OCI-LY3 (cell line): ENCODE results near the gene CLMN.

Experiments
- H2AFZ ChIP-seq: fragments of 200-600, 300-600 bp; shearing (Covaris generic); 2 replicates; pipeline ENCODE4 v1.6.0; 2014; ENCODE audit warnings: antibody characterized with exemption, low read depth, low read length
- H3K27ac ChIP-seq: fragments of 200-600, 300-600 bp; sonication (generic); 2 replicates; pipeline ENCODE4 v1.5.1; 2014; ENCODE audit warnings: mild to moderate bottlenecking, low read length, moderate library complexity, mixed read lengths
- H3K27me3 ChIP-seq: fragments of 200-600, 300-600 bp; sonication (generic); 2 replicates; pipeline ENCODE4 v1.6.1; 2014; ENCODE audit warnings: low read depth, low read length, mixed read lengths
- H3K36me3 ChIP-seq: fragments of 200-600, 300-600 bp; sonication (generic); replicated peaks from 2 replicates; pipeline ENCODE3; 2014; ENCODE audit warnings: low read depth, low read length, mixed read lengths
- H3K4me1 ChIP-seq: fragments of 300-600, 200-600 bp; sonication (generic); 2 replicates; pipeline ENCODE4 v1.6.1; 2014; ENCODE audit warnings: low read length, mixed read lengths
- H3K4me2 ChIP-seq: fragments of 200-600, 300-600 bp; sonication (generic); 2 replicates; pipeline ENCODE4 v1.6.1; 2014; ENCODE audit warnings: low read length, mixed read lengths
- H3K4me3 ChIP-seq: fragments of 300-600, 200-600 bp; sonication (generic); 2 replicates; pipeline ENCODE4 v1.5.1; 2014; ENCODE audit warnings: antibody characterized with exemption, mild to moderate bottlenecking, low read length, moderate library complexity
- H3K79me2 ChIP-seq: fragments of 300-600, 200-600 bp; shearing (Covaris generic); 2 replicates; pipeline ENCODE4 v1.6.1; 2014; ENCODE audit warnings: mild to moderate bottlenecking, low read length, mixed read lengths
- H3K9ac ChIP-seq: fragments of 300-600, 200-600 bp; shearing (Covaris generic); 2 replicates; pipeline ENCODE4 v1.6.0; 2014; ENCODE audit warnings: mild to moderate bottlenecking, low read length, moderate library complexity
- H3K9me3 ChIP-seq: fragments of 200-600, 300-600 bp; shearing (Covaris generic); 2 replicates; pipeline ENCODE4 v1.6.1; 2014; ENCODE audit warnings: low read length, mixed read lengths; ENCODE audit not compliant: insufficient read depth
- H4K20me1 ChIP-seq: fragments of 200-600, 300-600 bp; sonication (generic); 2 replicates; pipeline ENCODE4 v1.6.1; 2016; ENCODE audit warnings: low read length, mixed read lengths; ENCODE audit not compliant: insufficient read depth
- CTCF ChIP-seq: fragments of 200-600, 300-600 bp; sonication (generic); IDR thresholded peaks from 2 replicates; pipeline ENCODE4 v1.5.1; 2014; ENCODE audit warnings: antibody characterized with exemption, low read length, low read depth
- EZH2phosphoT487 ChIP-seq: fragments of 200-600 bp; shearing (Covaris generic); IDR thresholded peaks from 2 replicates; pipeline ENCODE4 v1.6.1; 2018; ENCODE audit warnings: antibody characterized with exemption, mixed run types, low read depth

The CLMN gene

GRCh38 chr14:95301527-95302187 lies 18.1 kb downstream of the CLMN start:
- TF ChIP-seq CTCF (no peak), EZH2phosphoT487 (no peak)
- Histone ChIP-seq H4K20me1 (no peaks in the 10 kb centered on the region; the same call in 1 of the 2 replicates), H3K4me2 (no peak overlapping the region), H3K79me2 (no peaks in the 10 kb centered on the region), H3K9ac (no peak overlapping the region), H2AFZ (no peak overlapping the region), H3K27ac (no peak overlapping the region), H3K4me1 (peaks cover 15% of the 10 kb centered on the region), H3K27me3 (peaks cover 32% of the 10 kb centered on the region), H3K9me3 (no peaks in the 10 kb centered on the region), H3K36me3 (no peaks in the 10 kb centered on the region), H3K4me3 (no peak overlapping the region)

GRCh38 chr14:95300697-95301526 lies 18.8 kb downstream of the CLMN start:
- no peak overlapping the region for H2AFZ ChIP-seq

GRCh38 chr14:95300002-95300696 lies 19.6 kb downstream of the CLMN start:
- Histone ChIP-seq H3K9me3 (no peaks in the 10 kb centered on the region), H3K36me3 (no peaks in the 10 kb centered on the region), H3K9ac (no peak overlapping the region), H3K79me2 (no peaks in the 10 kb centered on the region), H3K27ac (no peak overlapping the region), H3K4me2 (no peak overlapping the region), H3K4me1 (peaks cover 15% of the 10 kb centered on the region), H3K4me3 (no peak overlapping the region), H4K20me1 (no peaks in the 10 kb centered on the region; the same call in 1 of the 2 replicates), H2AFZ (no peak overlapping the region), H3K27me3 (peaks cover 44% of the 10 kb centered on the region)
- TF ChIP-seq EZH2phosphoT487 = no peak
- TF ChIP-seq CTCF = no peak

More at GRCh38 chr14:95300697-95301526, 18.8 kb downstream of the CLMN start:
- Histone ChIP-seq H3K27me3 (peaks cover 38% of the 10 kb centered on the region), H3K4me2 (no peak overlapping the region), H3K9me3 (no peaks in the 10 kb centered on the region), H3K79me2 (no peaks in the 10 kb centered on the region), H3K4me1 (peaks cover 15% of the 10 kb centered on the region), H3K9ac (no peak overlapping the region), H3K36me3 (no peaks in the 10 kb centered on the region), H4K20me1 (no peaks in the 10 kb centered on the region; the same call in 1 of the 2 replicates), H3K27ac (no peak overlapping the region), H3K4me3 (no peak overlapping the region)
- TF ChIP-seq CTCF (no peak), EZH2phosphoT487 (no peak)

GRCh38 chr14:95299271-95299670 lies 20.4 kb downstream of the CLMN start:
- Histone ChIP-seq H3K4me2 (no peak overlapping the region), H3K9me3 (no peaks in the 10 kb centered on the region), H4K20me1 (no peaks in the 10 kb centered on the region; the same call in 1 of the 2 replicates), H3K4me1 (peaks cover 15% of the 10 kb centered on the region), H3K79me2 (no peaks in the 10 kb centered on the region), H3K4me3 (no peak overlapping the region), H3K27ac (no peak overlapping the region), H3K27me3 (peaks cover 44% of the 10 kb centered on the region), H3K9ac (no peak overlapping the region), H3K36me3 (no peaks in the 10 kb centered on the region), H2AFZ (no peak overlapping the region)
- TF ChIP-seq EZH2phosphoT487 (no peak), CTCF (no peak)
